GM23338 (cell line): Measurements from ENCODE around the gene AGAP3. TPM values are rescaled to one million over a fixed set of nuclear protein-coding genes. Genes with fewer than 3 reads are reported as not detected.

Experiments
- ATAC-seq: fragments of 200-7000 bp; cut with Tn5 transposase; 3 replicates; pipeline ENCODE4 v1.9.1; 2020
- DNase-seq: peaks from one replicate; pipeline ENCODE4 v3.0.0-alpha.2; 2015; ENCODE audit warnings: low spot score
- H2AFZ ChIP-seq: fragments of 200-600 bp; sonication (generic); 2 replicates; pipeline ENCODE4 v1.8.0; 2016; ENCODE audit warnings: antibody characterized with exemption, mild to moderate bottlenecking, moderate library complexity
- H3F3A ChIP-seq: fragments of 200-600 bp; sonication (generic); replicated peaks from 2 replicates; pipeline ENCODE4 v1.8.0; 2017; ENCODE audit warnings: antibody characterized with exemption, mixed run types, low read depth
- H3K27ac ChIP-seq: fragments of 200-600 bp; sonication (generic); 2 replicates; pipeline ENCODE4 v1.6.1; 2016; ENCODE audit warnings: low read depth
- H3K27me3 ChIP-seq: fragments of 200-600 bp; sonication (generic); 2 replicates; pipeline ENCODE4 v1.8.0; 2016; ENCODE audit warnings: mild to moderate bottlenecking, mixed run types, moderate library complexity; ENCODE audit not compliant: insufficient read depth
- H3K36me3 ChIP-seq: fragments of 200-600 bp; sonication (generic); 2 replicates; pipeline ENCODE4 v1.8.0; 2016; ENCODE audit warnings: mild to moderate bottlenecking; ENCODE audit not compliant: insufficient read depth
- H3K4me1 ChIP-seq: fragments of 200-600 bp; sonication (generic); 2 replicates; pipeline ENCODE4 v1.8.0; 2016; ENCODE audit warnings: mild to moderate bottlenecking, moderate library complexity; ENCODE audit not compliant: insufficient read depth
- H3K4me2 ChIP-seq: fragments of 200-600 bp; sonication (generic); 2 replicates; pipeline ENCODE4 v1.7.1; 2017; ENCODE audit warnings: mixed run types
- H3K4me3 ChIP-seq: fragments of 200-600 bp; sonication (generic); 2 replicates; pipeline ENCODE4 v1.6.1; 2016; ENCODE audit warnings: mixed run types
- H3K79me2 ChIP-seq: fragments of 200-600 bp; sonication (generic); replicated peaks from 2 replicates; pipeline ENCODE4 v1.8.0; 2017; ENCODE audit warnings: mild to moderate bottlenecking; ENCODE audit not compliant: insufficient read depth
- H3K9me2 ChIP-seq: fragments of 200-600 bp; sonication (generic); 2 replicates; pipeline ENCODE4 v1.8.0; 2017; ENCODE audit not compliant: insufficient read depth
- H4K20me1 ChIP-seq: fragments of 200-600 bp; sonication (generic); replicated peaks from 2 replicates; pipeline ENCODE4 v1.8.0; 2017; ENCODE audit warnings: mild to moderate bottlenecking; ENCODE audit not compliant: insufficient read depth
- H3K27ac Mint-ChIP-seq: 2 replicates; pipeline ENCODE4 v1.8.0; 2020; ENCODE audit warnings: inconsistent platforms, mild to moderate bottlenecking, moderate library complexity, mixed read lengths
- H3K27me3 Mint-ChIP-seq: 3 replicates; pipeline ENCODE4 v1.8.0; 2022; ENCODE audit warnings: low read depth, mild to moderate bottlenecking, moderate library complexity, mixed read lengths, inconsistent platforms; ENCODE audit not compliant: insufficient read depth, poor library complexity
- H3K36me3 Mint-ChIP-seq: 3 replicates; pipeline ENCODE4 v1.8.0; 2021; ENCODE audit warnings: low read depth, mild to moderate bottlenecking, inconsistent platforms, moderate library complexity, mixed read lengths
- H3K4me1 Mint-ChIP-seq: 3 replicates; pipeline ENCODE4 v1.8.0; 2020; ENCODE audit warnings: mild to moderate bottlenecking, inconsistent platforms, mixed read lengths
- H3K4me3 Mint-ChIP-seq: 3 replicates; pipeline ENCODE4 v1.8.0; 2021; ENCODE audit warnings: moderate library complexity, mild to moderate bottlenecking, inconsistent platforms, mixed read lengths
- H3K9me3 Mint-ChIP-seq: 3 replicates; pipeline ENCODE4 v1.8.0; 2020; ENCODE audit warnings: moderate library complexity, mild to moderate bottlenecking, inconsistent platforms, mixed read lengths
- CREB1 ChIP-seq: fragments of 250-450 bp; sonication (Bioruptor Pico); IDR thresholded peaks from 2 replicates; pipeline ENCODE4 v1.5.0; 2020; ENCODE audit warnings: low read depth, mild to moderate bottlenecking, moderate library complexity
- EZH2 ChIP-seq: fragments of 200-600 bp; sonication (generic); IDR thresholded peaks from one replicate; pipeline ENCODE4 v1.8.0; 2017; ENCODE audit warnings: antibody characterized with exemption, mild to moderate bottlenecking, low read depth; ENCODE audit not compliant: unreplicated experiment
- EZH2phosphoT487 ChIP-seq: fragments of 200-600 bp; sonication (generic); IDR thresholded peaks from one replicate; pipeline ENCODE4 v1.8.1; 2018; ENCODE audit warnings: antibody characterized with exemption; ENCODE audit not compliant: unreplicated experiment
- JUNB ChIP-seq: IDR thresholded peaks from one replicate; pipeline ENCODE4 v1.6.1; 2016; ENCODE audit warnings: antibody characterized with exemption; ENCODE audit not compliant: unreplicated experiment
- NANOG ChIP-seq: IDR thresholded peaks from 2 replicates; pipeline ENCODE4 v1.6.1; 2016; ENCODE audit warnings: antibody characterized with exemption, borderline replicate concordance
- POLR2AphosphoS5 ChIP-seq: IDR thresholded peaks from 2 replicates; pipeline ENCODE4 v1.6.1; 2016; ENCODE audit warnings: antibody characterized with exemption, low read depth
- STAT1 ChIP-seq: IDR thresholded peaks from one replicate; pipeline ENCODE4 v1.6.1; 2016; ENCODE audit warnings: antibody characterized with exemption; ENCODE audit not compliant: unreplicated experiment
- ZNF114 ChIP-seq: fragments of 250-450 bp; sonication (Bioruptor Pico); IDR thresholded peaks from 2 replicates; pipeline ENCODE4 v1.5.0; 2020; ENCODE audit warnings: mild to moderate bottlenecking, moderate library complexity
- ZNF331 ChIP-seq: fragments of 250-450 bp; sonication (Bioruptor Pico); IDR thresholded peaks from 2 replicates; pipeline ENCODE4 v1.5.0; 2020; ENCODE audit warnings: low read depth, mild to moderate bottlenecking, moderate library complexity
- polyA plus RNA-seq: library from polyadenylated mRNA; unstranded; fragments of >200 nt; fragmentation: Nextera tagmentation; extraction: Ambion mirVana; gene quantifications from 2 replicates; pipeline ENCODE4 v1.2.1, GENCODE V29; 2016
- total RNA-seq: library from RNA; depleted of rRNA; stranded (reverse); fragments of >200 nt; shearing (Covaris generic); gene quantifications from 2 replicates; pipeline ENCODE4 v1.2.3, GENCODE V29; 2014
- TF ChIP-seq, protein P1 (sequence below): IDR thresholded peaks from one replicate; pipeline ENCODE4 v1.6.1; 2018; ENCODE audit warnings: antibody characterized with exemption; ENCODE audit not compliant: unreplicated experiment
- TF ChIP-seq, protein P2 (sequence below): fragments of 250-450 bp; sonication (Bioruptor Pico); IDR thresholded peaks from 2 replicates; pipeline ENCODE4 v1.5.0; 2020; ENCODE audit warnings: mild to moderate bottlenecking, moderate library complexity
- TF ChIP-seq, protein P3 (sequence below): IDR thresholded peaks from 2 replicates; pipeline ENCODE4 v1.6.1; 2016; ENCODE audit warnings: antibody characterized with exemption
- TF ChIP-seq, protein P4 (sequence below), 2 experiments: fragments of 200-600 bp in 1 of 2; sonication (generic) in 1 of 2; conservative IDR thresholded peaks; 2 replicates each; pipeline versions ENCODE4 v1.5.1 to v1.6.1; 2016 to 2017; ENCODE audit warnings: antibody characterized with exemption in 2 of 2, low read depth in 2 of 2, mild to moderate bottlenecking in 2 of 2, moderate library complexity in 1 of 2

Gene AGAP3
- total and polyA plus RNA-seq, 2 experiments from 2014 or later: 24.0 to 39.2 TPM

DNA sequence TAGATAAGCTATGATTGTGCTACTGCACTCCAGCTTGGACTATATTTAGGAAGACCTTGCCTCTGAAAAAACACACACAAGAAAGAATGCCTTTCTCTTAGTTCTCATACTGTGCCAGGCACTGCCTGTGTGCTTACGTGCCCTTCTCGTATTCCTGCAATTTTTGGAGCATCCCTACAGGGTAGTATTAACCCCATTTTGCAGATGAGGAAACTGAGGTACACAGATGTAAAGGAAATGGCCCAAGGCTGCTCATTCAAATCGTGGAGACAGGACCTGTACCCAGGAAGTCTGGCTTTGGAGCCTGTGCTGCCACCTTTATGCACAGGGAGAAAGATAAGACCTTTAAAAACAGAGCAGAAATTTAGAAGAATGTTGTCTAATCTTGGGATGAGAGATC lies 16.7 kb downstream of the AGAP3 start:
- no peak overlapping the region for H2AFZ ChIP-seq
- ATAC-seq: no peak
- H3K4me3 Mint-ChIP-seq: no peak overlapping the region
- H3K36me3 Mint-ChIP-seq: peaks cover 2% of the 10 kb centered on the region; the same call in 2 of the 3 replicates
- peaks cover 10% of the 10 kb centered on the region for H3K27me3 Mint-ChIP-seq
- H3K27me3 ChIP-seq: no peaks in the 10 kb centered on the region
- H3K4me2 ChIP-seq: peak overlapping the region; percentile 60
- no peak for DNase-seq
- no peak overlapping the region for H3K4me3 ChIP-seq
- H3K4me1 ChIP-seq: peaks cover 52% of the 10 kb centered on the region
- peaks cover 11% of the 10 kb centered on the region; the same call in 1 of the 2 replicates for H4K20me1 ChIP-seq
- peaks cover 42% of the 10 kb centered on the region for H3K4me1 Mint-ChIP-seq
- peaks cover 71% of the 10 kb centered on the region for H3K79me2 ChIP-seq
- no peak for TF ChIP-seq STAT1
- no peak for TF ChIP-seq POLR2AphosphoS5
- TF ChIP-seq, protein P1, sequence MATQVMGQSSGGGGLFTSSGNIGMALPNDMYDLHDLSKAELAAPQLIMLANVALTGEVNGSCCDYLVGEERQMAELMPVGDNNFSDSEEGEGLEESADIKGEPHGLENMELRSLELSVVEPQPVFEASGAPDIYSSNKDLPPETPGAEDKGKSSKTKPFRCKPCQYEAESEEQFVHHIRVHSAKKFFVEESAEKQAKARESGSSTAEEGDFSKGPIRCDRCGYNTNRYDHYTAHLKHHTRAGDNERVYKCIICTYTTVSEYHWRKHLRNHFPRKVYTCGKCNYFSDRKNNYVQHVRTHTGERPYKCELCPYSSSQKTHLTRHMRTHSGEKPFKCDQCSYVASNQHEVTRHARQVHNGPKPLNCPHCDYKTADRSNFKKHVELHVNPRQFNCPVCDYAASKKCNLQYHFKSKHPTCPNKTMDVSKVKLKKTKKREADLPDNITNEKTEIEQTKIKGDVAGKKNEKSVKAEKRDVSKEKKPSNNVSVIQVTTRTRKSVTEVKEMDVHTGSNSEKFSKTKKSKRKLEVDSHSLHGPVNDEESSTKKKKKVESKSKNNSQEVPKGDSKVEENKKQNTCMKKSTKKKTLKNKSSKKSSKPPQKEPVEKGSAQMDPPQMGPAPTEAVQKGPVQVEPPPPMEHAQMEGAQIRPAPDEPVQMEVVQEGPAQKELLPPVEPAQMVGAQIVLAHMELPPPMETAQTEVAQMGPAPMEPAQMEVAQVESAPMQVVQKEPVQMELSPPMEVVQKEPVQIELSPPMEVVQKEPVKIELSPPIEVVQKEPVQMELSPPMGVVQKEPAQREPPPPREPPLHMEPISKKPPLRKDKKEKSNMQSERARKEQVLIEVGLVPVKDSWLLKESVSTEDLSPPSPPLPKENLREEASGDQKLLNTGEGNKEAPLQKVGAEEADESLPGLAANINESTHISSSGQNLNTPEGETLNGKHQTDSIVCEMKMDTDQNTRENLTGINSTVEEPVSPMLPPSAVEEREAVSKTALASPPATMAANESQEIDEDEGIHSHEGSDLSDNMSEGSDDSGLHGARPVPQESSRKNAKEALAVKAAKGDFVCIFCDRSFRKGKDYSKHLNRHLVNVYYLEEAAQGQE: no peak
- no peak for TF ChIP-seq EZH2phosphoT487
- no peak for TF ChIP-seq ZNF331 (CRISPR knock-in tag)
- TF ChIP-seq, protein P2, sequence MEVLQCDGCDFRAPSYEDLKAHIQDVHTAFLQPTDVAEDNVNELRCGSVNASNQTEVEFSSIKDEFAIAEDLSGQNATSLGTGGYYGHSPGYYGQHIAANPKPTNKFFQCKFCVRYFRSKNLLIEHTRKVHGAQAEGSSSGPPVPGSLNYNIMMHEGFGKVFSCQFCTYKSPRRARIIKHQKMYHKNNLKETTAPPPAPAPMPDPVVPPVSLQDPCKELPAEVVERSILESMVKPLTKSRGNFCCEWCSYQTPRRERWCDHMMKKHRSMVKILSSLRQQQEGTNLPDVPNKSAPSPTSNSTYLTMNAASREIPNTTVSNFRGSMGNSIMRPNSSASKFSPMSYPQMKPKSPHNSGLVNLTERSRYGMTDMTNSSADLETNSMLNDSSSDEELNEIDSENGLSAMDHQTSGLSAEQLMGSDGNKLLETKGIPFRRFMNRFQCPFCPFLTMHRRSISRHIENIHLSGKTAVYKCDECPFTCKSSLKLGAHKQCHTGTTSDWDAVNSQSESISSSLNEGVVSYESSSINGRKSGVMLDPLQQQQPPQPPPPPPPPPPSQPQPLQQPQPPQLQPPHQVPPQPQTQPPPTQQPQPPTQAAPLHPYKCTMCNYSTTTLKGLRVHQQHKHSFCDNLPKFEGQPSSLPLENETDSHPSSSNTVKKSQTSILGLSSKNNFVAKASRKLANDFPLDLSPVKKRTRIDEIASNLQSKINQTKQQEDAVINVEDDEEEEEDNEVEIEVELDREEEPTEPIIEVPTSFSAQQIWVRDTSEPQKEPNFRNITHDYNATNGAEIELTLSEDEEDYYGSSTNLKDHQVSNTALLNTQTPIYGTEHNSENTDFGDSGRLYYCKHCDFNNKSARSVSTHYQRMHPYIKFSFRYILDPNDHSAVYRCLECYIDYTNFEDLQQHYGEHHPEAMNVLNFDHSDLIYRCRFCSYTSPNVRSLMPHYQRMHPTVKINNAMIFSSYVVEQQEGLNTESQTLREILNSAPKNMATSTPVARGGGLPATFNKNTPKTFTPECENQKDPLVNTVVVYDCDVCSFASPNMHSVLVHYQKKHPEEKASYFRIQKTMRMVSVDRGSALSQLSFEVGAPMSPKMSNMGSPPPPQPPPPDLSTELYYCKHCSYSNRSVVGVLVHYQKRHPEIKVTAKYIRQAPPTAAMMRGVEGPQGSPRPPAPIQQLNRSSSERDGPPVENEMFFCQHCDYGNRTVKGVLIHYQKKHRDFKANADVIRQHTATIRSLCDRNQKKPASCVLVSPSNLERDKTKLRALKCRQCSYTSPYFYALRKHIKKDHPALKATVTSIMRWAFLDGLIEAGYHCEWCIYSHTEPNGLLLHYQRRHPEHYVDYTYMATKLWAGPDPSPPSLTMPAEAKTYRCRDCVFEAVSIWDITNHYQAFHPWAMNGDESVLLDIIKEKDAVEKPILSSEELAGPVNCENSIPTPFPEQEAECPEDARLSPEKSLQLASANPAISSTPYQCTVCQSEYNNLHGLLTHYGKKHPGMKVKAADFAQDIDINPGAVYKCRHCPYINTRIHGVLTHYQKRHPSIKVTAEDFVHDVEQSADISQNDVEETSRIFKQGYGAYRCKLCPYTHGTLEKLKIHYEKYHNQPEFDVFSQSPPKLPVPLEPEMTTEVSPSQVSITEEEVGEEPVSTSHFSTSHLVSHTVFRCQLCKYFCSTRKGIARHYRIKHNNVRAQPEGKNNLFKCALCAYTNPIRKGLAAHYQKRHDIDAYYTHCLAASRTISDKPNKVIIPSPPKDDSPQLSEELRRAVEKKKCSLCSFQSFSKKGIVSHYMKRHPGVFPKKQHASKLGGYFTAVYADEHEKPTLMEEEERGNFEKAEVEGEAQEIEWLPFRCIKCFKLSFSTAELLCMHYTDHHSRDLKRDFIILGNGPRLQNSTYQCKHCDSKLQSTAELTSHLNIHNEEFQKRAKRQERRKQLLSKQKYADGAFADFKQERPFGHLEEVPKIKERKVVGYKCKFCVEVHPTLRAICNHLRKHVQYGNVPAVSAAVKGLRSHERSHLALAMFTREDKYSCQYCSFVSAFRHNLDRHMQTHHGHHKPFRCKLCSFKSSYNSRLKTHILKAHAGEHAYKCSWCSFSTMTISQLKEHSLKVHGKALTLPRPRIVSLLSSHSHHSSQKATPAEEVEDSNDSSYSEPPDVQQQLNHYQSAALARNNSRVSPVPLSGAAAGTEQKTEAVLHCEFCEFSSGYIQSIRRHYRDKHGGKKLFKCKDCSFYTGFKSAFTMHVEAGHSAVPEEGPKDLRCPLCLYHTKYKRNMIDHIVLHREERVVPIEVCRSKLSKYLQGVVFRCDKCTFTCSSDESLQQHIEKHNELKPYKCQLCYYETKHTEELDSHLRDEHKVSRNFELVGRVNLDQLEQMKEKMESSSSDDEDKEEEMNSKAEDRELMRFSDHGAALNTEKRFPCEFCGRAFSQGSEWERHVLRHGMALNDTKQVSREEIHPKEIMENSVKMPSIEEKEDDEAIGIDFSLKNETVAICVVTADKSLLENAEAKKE (CRISPR knock-in tag): no peak
- no peak for TF ChIP-seq JUNB
- TF ChIP-seq, protein P3, sequence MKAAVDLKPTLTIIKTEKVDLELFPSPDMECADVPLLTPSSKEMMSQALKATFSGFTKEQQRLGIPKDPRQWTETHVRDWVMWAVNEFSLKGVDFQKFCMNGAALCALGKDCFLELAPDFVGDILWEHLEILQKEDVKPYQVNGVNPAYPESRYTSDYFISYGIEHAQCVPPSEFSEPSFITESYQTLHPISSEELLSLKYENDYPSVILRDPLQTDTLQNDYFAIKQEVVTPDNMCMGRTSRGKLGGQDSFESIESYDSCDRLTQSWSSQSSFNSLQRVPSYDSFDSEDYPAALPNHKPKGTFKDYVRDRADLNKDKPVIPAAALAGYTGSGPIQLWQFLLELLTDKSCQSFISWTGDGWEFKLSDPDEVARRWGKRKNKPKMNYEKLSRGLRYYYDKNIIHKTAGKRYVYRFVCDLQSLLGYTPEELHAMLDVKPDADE: no peak
- TF ChIP-seq ZNF114 (CRISPR knock-in tag): no peak
- TF ChIP-seq, protein P4, sequence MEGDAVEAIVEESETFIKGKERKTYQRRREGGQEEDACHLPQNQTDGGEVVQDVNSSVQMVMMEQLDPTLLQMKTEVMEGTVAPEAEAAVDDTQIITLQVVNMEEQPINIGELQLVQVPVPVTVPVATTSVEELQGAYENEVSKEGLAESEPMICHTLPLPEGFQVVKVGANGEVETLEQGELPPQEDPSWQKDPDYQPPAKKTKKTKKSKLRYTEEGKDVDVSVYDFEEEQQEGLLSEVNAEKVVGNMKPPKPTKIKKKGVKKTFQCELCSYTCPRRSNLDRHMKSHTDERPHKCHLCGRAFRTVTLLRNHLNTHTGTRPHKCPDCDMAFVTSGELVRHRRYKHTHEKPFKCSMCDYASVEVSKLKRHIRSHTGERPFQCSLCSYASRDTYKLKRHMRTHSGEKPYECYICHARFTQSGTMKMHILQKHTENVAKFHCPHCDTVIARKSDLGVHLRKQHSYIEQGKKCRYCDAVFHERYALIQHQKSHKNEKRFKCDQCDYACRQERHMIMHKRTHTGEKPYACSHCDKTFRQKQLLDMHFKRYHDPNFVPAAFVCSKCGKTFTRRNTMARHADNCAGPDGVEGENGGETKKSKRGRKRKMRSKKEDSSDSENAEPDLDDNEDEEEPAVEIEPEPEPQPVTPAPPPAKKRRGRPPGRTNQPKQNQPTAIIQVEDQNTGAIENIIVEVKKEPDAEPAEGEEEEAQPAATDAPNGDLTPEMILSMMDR (conservative IDR thresholded peaks at IDR 0.05; ENCODE audit: low read depth in 2 of 2): no peak
- TF ChIP-seq CREB1 (CRISPR knock-in tag): no peak
- no peak for TF ChIP-seq EZH2
- TF ChIP-seq NANOG: no peak
- no peaks in the 10 kb centered on the region for H3K9me3 Mint-ChIP-seq
- no peaks in the 10 kb centered on the region for H3K9me2 ChIP-seq
- H3K27ac ChIP-seq: no peak overlapping the region; the same call in 1 of the 2 replicates
- peaks cover 16% of the 10 kb centered on the region; the same call in 1 of the 2 replicates for H3F3A ChIP-seq
- no peak overlapping the region for H3K27ac Mint-ChIP-seq
- no peaks in the 10 kb centered on the region for H3K36me3 ChIP-seq
